ENCODE measurements around the gene YWHAH. TPM values are rescaled to one million over a fixed set of nuclear protein-coding genes. Genes with fewer than 3 reads are reported as not detected.

The YWHAH gene
- total RNA-seq, 1 donor from 2014 or later = 145 TPM

- DNase-seq = no peak
Observed at GRCh38 chr22:31983911-31984656, 39.7 kb downstream of the YWHAH start.

GRCh38 chr22:31987218-31987617 lies 42.9 kb downstream of the YWHAH start:
- DNase-seq = no peak

GRCh38 chr22:31991102-31991839 lies 46.9 kb downstream of the YWHAH start:
- DNase-seq = no peak

- peak; percentile 13 for DNase-seq
Observed at GRCh38 chr22:31995046-31995445, 50.7 kb downstream of the YWHAH start.

GRCh38 chr22:31995807-31996206 lies 51.5 kb downstream of the YWHAH start:
- DNase-seq = no peak

GRCh38 chr22:31998784-31999385 lies 54.5 kb downstream of the YWHAH start:
- DNase-seq = no peak

GRCh38 chr22:32000181-32000580 lies 55.8 kb downstream of the YWHAH start:
- no peak for DNase-seq

- DNase-seq = no peak
Observed at GRCh38 chr22:32005453-32005852, 61.1 kb downstream of the YWHAH start.

Other genes with a start within 250 kb of the YWHAH start
- gene PRR14L, start 194.4 kb upstream of the YWHAH start, total RNA-seq = 23.0 and 32.2 TPM in 2 replicates
- 12.4 and 15.9 TPM in 2 replicates for gene DEPDC5, start 190.5 kb upstream of the YWHAH start, total RNA-seq
- not detected in 2 replicates for gene SLC5A1, start 98.7 kb downstream of the YWHAH start, total RNA-seq
- not detected in 2 replicates for gene C22orf42, start 214.8 kb downstream of the YWHAH start, total RNA-seq

Data from dermis blood vessel endothelial cell (primary cell).